GM19351 (cell line): ENCODE results near the gene NAMPT.
"Not testable (repeated sequence)": the region's sequence is repeated elsewhere in the genome, so short reads cannot be mapped to it uniquely, and the experiment has no call there.

ENCODE experiments used
- ATAC-seq: cut with Tn5 transposase; IDR thresholded peaks from one replicate; pipeline ENCODE4 v1.9.1; 2021; ENCODE audit warnings: mild to moderate bottlenecking, moderate library complexity; ENCODE audit not compliant: unreplicated experiment

Gene NAMPT

GRCh38 chr7:106238830-106239229, 46.0 kb downstream of the NAMPT start:
- ATAC-seq = no peak

- no peak for ATAC-seq
Measured at GRCh38 chr7:106236065-106236464, 48.7 kb downstream of the NAMPT start.

- no peak for ATAC-seq
Measured at GRCh38 chr7:106234425-106234824, 50.4 kb downstream of the NAMPT start.

- ATAC-seq = no peak
Measured at GRCh38 chr7:106231856-106232490, 52.8 kb downstream of the NAMPT start.

GRCh38 chr7:106225856-106226255, 58.9 kb downstream of the NAMPT start:
- no peak for ATAC-seq

GRCh38 chr7:106224797-106225196, 60.0 kb downstream of the NAMPT start:
- ATAC-seq = no peak

- no peak for ATAC-seq
Measured at GRCh38 chr7:106223156-106223555, 61.6 kb downstream of the NAMPT start.

- ATAC-seq = no peak
Measured at GRCh38 chr7:106222545-106222944, 62.2 kb downstream of the NAMPT start.

- ATAC-seq = no peak
Measured at GRCh38 chr7:106220307-106220706, 64.5 kb downstream of the NAMPT start.

- ATAC-seq = no peak
Measured at GRCh38 chr7:106219170-106219569, 65.6 kb downstream of the NAMPT start.

GRCh38 chr7:106218546-106218945, 66.2 kb downstream of the NAMPT start:
- ATAC-seq = no peak

- ATAC-seq = no peak
Measured at GRCh38 chr7:106216923-106217542, 67.8 kb downstream of the NAMPT start.

- ATAC-seq = no peak
Measured at GRCh38 chr7:106216517-106216922, 68.3 kb downstream of the NAMPT start.

- ATAC-seq = no peak
Measured at GRCh38 chr7:106215868-106216516, 68.8 kb downstream of the NAMPT start.

GRCh38 chr7:106208944-106209343, 75.8 kb downstream of the NAMPT start:
- ATAC-seq = not testable (repeated sequence)

GRCh38 chr7:106206826-106207541, 77.8 kb downstream of the NAMPT start:
- ATAC-seq = no peak

- ATAC-seq = no peak
Measured at GRCh38 chr7:106205621-106206222, 79.1 kb downstream of the NAMPT start.

GRCh38 chr7:106203473-106203872, 81.3 kb downstream of the NAMPT start:
- ATAC-seq = no peak

GRCh38 chr7:106201164-106201563, 83.6 kb downstream of the NAMPT start:
- no peak for ATAC-seq

GRCh38 chr7:106199813-106200364, 84.9 kb downstream of the NAMPT start:
- no peak for ATAC-seq

GRCh38 chr7:106199024-106199423, 85.8 kb downstream of the NAMPT start:
- ATAC-seq = no peak
